IPS-15b (cell line): ENCODE results near the gene TMEM107.
"Not testable (repeated sequence)": the region's sequence is repeated elsewhere in the genome, so short reads cannot be mapped to it uniquely, and the experiment has no call there.

Source experiments
- H3K27me3 ChIP-seq: one replicate; pipeline ENCODE4 v1.6.1; 2013; ENCODE audit warnings: low read length; ENCODE audit not compliant: control insufficient read depth, insufficient read depth
- H3K36me3 ChIP-seq: one replicate; pipeline ENCODE4 v1.6.1; 2013; ENCODE audit warnings: low read length; ENCODE audit not compliant: control insufficient read depth, insufficient read depth
- H3K4me1 ChIP-seq: one replicate; pipeline ENCODE4 v1.6.1; 2013; ENCODE audit warnings: mild to moderate bottlenecking, low read length; ENCODE audit not compliant: control insufficient read depth, insufficient read depth
- H3K4me3 ChIP-seq: one replicate; pipeline ENCODE4 v1.5.1; 2013; ENCODE audit warnings: low read depth, low read length
- H3K9ac ChIP-seq: one replicate; pipeline ENCODE4 v1.6.1; 2013; ENCODE audit warnings: low read depth, mild to moderate bottlenecking, low read length
- H3K9me3 ChIP-seq: one replicate; pipeline ENCODE4 v1.6.1; 2013; ENCODE audit warnings: mild to moderate bottlenecking, low read length; ENCODE audit not compliant: control insufficient read depth, insufficient read depth

TMEM107 gene

DNA sequence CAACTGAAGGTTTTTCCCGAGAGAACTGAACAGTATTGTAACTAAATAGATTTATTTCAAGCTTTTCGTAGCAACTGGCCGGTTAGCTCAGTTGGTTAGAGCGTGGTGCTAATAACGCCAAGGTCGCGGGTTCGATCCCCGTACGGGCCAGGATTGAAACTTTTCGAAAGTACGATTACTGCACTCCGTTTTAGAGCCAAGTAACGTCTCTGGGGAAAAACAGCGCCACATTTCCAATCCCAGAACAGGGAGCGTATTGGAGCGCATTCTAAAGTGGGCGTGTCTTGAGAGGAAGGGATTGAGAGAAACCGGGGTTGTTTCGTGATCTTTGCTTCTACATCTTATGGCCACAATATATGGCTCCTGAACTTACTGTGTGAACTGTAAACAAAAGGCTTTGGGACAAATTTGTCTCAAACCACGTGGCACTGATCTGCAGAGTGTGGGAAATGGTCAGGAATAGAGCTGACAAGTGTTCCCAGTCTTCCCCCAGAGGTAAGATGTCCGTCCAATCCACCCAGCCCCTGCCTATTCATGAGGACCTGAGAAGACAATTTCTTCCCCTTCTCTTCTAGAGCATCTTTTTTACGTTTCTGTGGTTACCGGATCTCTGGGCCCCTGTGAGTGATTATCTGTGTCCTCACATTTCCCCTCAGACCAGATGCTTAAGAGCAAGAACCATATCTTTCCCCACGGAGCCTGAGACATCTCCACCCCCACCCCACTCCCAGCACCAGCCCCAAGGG is 11.5 kb upstream of the TMEM107 start:
- H3K36me3 ChIP-seq = peaks cover 3% of the 10 kb centered on the region
- peaks cover 14% of the 10 kb centered on the region for H3K4me1 ChIP-seq
- peak overlapping the region; percentile 8 for H3K9ac ChIP-seq
- peak overlapping the region; percentile 76 for H3K4me3 ChIP-seq
- no peaks in the 10 kb centered on the region for H3K9me3 ChIP-seq
- H3K27me3 ChIP-seq = peaks cover 19% of the 10 kb centered on the region

- Histone ChIP-seq H3K9ac (peak overlapping the region; percentile 93), H3K4me1 (peaks cover 13% of the 10 kb centered on the region)
These were observed 10.8 kb upstream of the TMEM107 start for GRCh38 chr17:8186787-8187516.

DNA sequence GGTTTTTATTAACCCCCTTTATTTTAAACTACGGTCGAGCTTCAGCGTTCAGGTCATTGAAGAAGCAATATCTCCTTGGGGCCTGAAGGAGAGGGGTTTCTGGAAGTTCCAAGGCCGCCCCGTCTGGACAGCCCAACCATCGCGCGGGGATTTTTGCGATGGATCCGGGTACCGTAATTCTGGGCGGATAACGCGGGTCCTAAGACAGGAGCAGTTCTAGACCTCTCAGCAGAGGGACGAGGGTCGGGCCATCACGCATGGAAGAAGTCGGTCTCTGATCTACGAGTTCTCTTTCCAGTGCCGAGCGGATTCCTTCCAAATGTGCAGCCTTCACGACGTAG is 10.2 kb upstream of the TMEM107 start:
- Histone ChIP-seq H3K36me3 (peaks cover 3% of the 10 kb centered on the region), H3K9ac (peak overlapping the region; percentile 93), H3K9me3 (no peaks in the 10 kb centered on the region), H3K4me1 (peaks cover 9% of the 10 kb centered on the region), H3K4me3 (peak overlapping the region; percentile 76), H3K27me3 (peaks cover 19% of the 10 kb centered on the region)

More at GRCh38 chr17:8186787-8187516, 10.8 kb upstream of the TMEM107 start:
- Histone ChIP-seq H3K27me3 (peaks cover 19% of the 10 kb centered on the region), H3K4me3 (peak overlapping the region; percentile 76), H3K9me3 (no peaks in the 10 kb centered on the region), H3K36me3 (peaks cover 3% of the 10 kb centered on the region)

GRCh38 chr17:8185582-8186445 is 9.6 kb upstream of the TMEM107 start:
- Histone ChIP-seq H3K4me1 (peaks cover 7% of the 10 kb centered on the region), H3K9me3 (no peaks in the 10 kb centered on the region)

DNA sequence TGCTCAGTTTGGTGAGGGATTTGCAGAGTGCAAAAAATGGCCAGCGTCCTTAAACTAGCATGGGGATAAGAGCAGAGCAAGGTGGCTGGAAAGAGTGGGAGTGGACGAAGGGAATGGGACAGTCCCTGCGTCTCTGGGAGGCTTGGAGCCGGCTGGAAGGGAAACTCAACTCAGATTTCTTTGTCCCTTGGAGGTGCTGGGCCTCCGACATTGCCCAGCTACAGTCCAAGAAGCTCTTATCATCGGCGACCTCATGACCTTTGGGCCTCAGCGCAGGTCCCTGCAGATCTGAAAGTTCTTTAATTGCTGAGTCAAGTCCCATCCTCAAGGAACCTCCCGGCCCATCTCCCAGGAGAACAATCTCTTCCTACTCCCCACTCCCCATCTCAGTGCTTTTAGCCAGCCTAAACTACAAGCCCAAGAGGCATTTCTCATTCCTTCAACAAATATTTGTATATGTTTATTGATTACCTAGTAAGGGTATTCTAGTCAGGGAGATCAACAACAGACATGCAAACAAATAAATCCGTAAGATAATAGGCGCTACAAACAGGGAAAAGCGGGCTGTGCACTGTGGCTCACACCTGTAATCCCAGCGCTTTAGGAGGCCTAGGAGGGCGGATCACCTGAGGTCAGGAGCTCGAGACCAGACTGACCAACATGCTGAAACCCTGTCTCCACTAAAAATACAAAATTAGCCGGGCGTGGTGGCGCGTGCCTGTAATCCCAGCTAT is 985 bp upstream of the TMEM107 start:
- peak overlapping the region; percentile 90 for H3K4me3 ChIP-seq
- H3K9ac ChIP-seq = peak overlapping the region; percentile 70
- H3K4me1 ChIP-seq = peaks cover 12% of the 10 kb centered on the region
- H3K27me3 ChIP-seq = no peaks in the 10 kb centered on the region
- H3K9me3 ChIP-seq = no peaks in the 10 kb centered on the region
- H3K36me3 ChIP-seq = no peaks in the 10 kb centered on the region

More at GRCh38 chr17:8185582-8186445, 9.6 kb upstream of the TMEM107 start:
- peaks cover 3% of the 10 kb centered on the region for H3K36me3 ChIP-seq
- peak overlapping the region; percentile 76 for H3K4me3 ChIP-seq
- H3K27me3 ChIP-seq = peaks cover 19% of the 10 kb centered on the region
- peak overlapping the region; percentile 93 for H3K9ac ChIP-seq

DNA sequence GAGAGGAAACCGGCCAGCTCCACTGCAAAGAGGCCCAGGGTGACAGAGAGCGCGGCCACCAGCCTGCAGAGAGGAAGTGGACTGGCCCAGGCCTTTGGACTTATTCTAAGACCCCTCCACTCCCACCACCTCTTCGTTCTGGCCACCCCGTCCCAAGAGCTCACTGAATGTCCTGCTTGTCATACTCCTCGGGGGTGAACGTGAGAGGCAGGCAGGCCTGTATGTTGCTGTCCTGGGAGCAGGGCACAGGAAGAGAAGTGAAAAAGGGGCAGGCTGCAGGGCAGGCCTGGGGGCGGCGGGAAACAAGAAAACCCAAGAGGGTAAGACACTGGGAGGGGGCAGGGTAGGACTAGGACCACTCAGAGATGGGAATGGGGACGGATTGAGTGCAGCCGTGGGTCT is 384 bp downstream of the TMEM107 start:
- Histone ChIP-seq H3K27me3 (no peaks in the 10 kb centered on the region), H3K4me3 (peak overlapping the region; percentile 90), H3K4me1 (peaks cover 12% of the 10 kb centered on the region), H3K9ac (peak overlapping the region; percentile 56), H3K36me3 (no peaks in the 10 kb centered on the region), H3K9me3 (no peaks in the 10 kb centered on the region)

GRCh38 chr17:8173871-8174322 is 2.3 kb downstream of the TMEM107 start:
- H3K9ac ChIP-seq = peak overlapping the region; percentile 16
- H3K4me3 ChIP-seq = peak overlapping the region; percentile 57
- peaks cover 12% of the 10 kb centered on the region for H3K4me1 ChIP-seq

DNA sequence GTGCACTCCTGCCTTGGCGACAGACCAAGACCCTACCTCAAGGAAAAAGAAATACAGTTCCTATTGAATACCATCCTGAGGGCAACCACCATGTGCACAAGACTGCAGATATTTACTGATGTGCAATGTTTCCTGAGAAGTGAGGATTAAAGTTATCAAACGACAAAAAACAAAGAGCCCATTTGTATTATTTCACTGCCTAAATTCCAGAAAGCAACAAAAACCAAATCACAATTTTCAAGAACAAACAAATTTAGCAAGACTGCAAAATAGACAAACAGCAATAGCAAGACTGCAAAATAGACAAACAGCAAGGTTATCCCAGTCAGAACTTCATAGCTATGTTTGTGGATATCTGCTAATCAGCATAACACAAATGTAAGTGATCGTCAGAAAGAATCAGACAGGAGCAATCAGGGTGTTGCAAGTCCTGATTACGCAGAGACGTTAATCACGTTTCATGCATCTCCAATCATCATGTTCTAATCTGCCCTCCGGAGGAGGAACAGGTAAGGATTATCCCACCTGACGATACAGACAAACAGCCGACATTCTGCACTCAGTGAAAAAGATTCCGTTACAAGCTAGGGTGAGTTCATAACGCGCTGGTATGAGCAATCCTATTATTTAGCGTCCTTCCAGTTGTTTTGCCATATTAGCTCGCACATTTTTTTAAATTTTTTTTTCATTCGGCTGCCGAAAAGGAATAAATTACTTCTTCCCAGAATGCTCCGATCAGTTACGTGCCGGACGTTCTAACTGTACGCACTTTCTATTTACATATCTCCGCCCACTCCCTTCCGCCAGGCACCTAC is 2.9 kb downstream of the TMEM107 start:
- H3K36me3 ChIP-seq = no peaks in the 10 kb centered on the region
- peak overlapping the region; percentile 57 for H3K4me3 ChIP-seq
- H3K4me1 ChIP-seq = peaks cover 12% of the 10 kb centered on the region
- H3K27me3 ChIP-seq = no peaks in the 10 kb centered on the region
- no peaks in the 10 kb centered on the region for H3K9me3 ChIP-seq
- H3K9ac ChIP-seq = peak overlapping the region; percentile 96

More at GRCh38 chr17:8173871-8174322, 2.3 kb downstream of the TMEM107 start:
- H3K27me3 ChIP-seq = no peaks in the 10 kb centered on the region
- H3K9me3 ChIP-seq = no peaks in the 10 kb centered on the region
- no peaks in the 10 kb centered on the region for H3K36me3 ChIP-seq

GRCh38 chr17:8170186-8170585 is 6.0 kb downstream of the TMEM107 start:
- H3K4me3 ChIP-seq, H3K9ac ChIP-seq, H3K27me3 ChIP-seq, H3K4me1 ChIP-seq, H3K36me3 ChIP-seq, H3K9me3 ChIP-seq: not testable (repeated sequence)

GRCh38 chr17:8167526-8167925 is 8.7 kb downstream of the TMEM107 start:
- H3K9ac ChIP-seq = no peak overlapping the region
- no peaks in the 10 kb centered on the region for H3K9me3 ChIP-seq
- H3K36me3 ChIP-seq = no peaks in the 10 kb centered on the region
- H3K4me3 ChIP-seq = no peak overlapping the region
- H3K27me3 ChIP-seq = no peaks in the 10 kb centered on the region
- H3K4me1 ChIP-seq = peaks cover 12% of the 10 kb centered on the region
